Stimulated activated CD4-positive, alpha-beta T cell treated with anti-CD3 and anti-CD28 coated beads, Interleukin-1b, Interleukin-23, amount 100 ng/mL, for 48 hours (primary cell): ENCODE data around the gene FKBP4.
A peak's percentile ranks its signal among the peaks of the same experiment; 100 is the strongest.

ENCODE experiments used
- DNase-seq: peaks from one replicate; pipeline ENCODE4 v3.0.0-alpha.2; 2020

The FKBP4 gene

DNA sequence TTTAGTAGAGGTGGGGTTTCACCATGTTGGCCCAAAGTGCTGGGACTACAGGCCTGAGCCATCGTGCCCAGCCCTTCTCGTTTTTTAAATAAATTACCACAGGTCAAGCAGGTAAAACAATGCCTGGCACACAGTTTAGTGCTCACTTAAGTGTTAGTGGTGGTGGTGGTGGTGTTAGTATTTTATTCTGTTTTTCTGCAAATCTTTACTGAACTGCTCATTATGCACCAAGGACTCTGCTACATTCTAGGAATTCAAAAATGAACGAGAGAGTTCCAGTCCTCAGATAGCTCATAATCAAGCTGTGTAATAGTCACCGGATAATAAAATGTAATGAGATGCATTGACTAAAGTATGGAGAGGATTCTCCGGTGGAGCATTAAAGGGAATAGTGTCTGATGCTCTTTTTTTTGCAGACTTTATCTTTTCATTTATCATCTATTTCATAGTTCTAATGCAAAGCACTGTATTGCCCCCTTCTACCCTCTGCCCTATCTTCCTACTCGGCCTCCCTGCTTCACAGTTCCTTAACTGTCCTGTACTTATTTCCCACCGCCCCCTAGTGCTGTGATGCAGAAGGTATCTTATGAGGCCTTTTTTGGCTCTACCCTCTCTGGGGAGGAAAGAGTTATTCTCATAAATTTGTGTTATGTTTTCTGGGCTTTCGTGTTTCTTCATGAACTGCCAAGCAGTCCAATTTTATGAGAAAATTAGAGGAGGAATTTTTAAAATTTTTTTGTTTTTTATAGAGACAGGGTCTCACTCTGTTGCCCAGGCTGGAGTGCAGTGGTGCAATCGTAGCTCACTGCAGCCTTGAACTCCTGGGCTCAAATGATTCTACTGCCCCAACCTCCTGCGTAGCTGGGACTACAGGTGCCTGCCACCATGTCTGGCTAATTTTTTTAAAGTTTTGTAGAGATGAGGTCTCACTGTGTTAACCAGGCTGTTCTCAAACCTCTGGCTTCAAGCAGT lies 18.7 kb downstream of the FKBP4 start:
- peak; percentile 51 for DNase-seq

DNA sequence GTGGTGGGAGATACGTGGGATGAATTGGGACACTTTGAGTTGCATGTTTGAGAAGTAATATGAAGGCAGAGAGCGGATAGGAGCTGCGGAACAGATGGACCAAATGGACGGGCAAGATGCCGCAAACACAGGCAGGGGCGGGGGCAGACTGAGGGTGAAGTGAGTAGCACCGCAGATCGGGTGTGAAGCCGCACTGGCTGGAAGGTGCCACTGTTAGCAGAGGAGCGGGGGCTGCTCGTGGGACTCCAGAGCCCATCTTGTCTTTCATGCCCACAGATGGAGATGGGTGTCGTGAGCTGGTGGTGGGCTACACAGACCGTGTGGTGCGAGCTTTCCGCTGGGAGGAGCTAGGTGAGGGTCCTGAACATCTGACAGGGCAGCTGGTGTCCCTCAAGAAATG lies 25.0 kb downstream of the FKBP4 start:
- DNase-seq: no peak

DNA sequence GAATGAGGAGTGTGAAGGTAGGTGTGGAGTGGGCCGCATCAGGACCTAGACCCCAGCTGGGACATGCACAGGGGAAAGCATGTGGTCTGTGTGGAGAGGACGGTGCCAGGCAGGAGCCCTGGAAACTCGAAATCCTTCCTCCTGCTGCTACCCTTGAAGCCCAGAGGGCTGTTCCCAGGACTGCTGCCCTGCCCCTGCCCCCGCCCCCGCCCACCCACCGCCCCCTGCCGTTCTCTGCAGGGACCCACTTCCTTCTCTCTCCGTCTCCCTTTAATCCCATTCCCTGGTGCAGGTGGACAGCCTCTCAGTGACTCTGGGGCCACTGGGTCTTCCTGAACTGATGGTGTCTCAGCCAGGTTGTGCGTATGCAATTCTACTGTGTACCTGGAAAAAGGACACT lies 25.7 kb downstream of the FKBP4 start:
- DNase-seq: no peak

DNA sequence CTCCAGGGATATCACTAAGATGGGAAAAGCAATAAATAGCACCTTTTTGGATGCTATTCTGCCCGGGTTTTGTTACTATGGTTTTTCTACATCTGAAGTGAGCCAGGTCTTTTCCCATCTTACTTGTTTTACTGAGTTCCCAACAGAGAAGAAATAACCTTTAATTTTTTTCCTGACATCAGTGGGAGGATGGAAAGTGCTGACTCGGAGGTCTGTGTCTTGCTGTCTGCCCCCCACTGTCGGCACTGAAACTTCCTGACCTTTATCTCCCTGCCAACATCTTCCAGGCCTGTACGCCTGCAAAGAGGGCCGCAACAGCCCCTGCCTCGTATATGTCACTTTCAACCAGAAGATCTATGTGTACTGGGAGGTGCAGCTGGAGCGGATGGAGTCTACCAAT lies 28.7 kb downstream of the FKBP4 start:
- DNase-seq: no peak

DNA sequence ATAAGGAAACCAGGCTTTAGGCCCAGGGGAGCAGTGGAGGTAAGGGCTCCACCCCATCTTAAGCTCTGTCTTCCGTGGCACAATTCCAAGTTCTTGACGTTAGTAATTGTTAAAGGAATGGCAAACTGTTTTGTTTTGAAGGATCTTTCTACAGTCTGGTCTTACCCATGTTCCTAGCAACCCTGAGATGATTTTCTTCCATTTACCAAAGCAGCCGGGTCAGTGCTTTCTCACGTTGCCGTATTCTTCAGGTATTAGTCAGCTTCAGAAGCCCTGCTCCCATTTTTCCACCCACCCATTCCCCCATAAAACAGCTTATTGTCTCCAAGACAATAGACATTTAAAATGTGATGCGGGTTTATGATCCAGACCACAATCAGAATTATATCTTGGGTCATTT lies 29.8 kb downstream of the FKBP4 start:
- DNase-seq: no peak

DNA sequence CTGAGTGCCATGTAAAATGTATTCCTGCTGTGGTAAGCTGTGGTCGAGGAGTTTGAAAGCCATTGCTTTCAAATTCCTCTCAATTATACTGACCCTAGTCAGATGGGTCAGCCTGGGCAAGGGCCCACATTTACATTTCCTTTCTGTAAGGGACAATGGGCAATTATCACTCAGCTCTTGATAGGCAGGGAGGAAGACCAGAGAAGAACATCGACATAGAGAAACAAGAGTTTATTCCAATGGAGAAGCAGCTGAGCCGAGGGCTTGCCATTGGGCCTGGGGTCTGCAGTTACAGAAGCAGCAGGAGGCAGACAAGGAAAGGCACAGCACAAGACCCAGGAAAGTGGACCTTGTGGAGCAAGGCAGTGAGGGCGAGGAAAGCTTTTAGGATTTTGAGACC lies 30.4 kb downstream of the FKBP4 start:
- no peak for DNase-seq

DNA sequence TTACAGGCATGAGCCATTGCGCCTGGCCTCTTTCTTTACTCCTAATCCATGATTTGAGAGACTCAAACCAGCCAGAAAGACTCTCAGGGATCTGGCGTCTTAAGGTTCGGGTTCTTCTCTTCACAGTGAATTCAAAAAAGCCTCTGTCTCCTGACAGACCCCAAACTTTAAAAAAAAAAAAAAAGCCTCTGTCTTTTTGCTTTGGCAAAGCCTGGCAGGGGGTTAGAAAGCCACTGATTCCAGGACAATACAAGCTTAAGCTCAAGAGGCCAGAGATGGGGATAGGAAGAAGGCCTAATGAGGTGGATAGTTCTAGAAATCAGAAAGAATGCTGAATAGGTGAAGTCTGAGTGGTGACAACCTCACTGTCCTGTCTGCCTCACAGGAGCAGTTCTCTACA lies 31.3 kb downstream of the FKBP4 start:
- DNase-seq: no peak

DNA sequence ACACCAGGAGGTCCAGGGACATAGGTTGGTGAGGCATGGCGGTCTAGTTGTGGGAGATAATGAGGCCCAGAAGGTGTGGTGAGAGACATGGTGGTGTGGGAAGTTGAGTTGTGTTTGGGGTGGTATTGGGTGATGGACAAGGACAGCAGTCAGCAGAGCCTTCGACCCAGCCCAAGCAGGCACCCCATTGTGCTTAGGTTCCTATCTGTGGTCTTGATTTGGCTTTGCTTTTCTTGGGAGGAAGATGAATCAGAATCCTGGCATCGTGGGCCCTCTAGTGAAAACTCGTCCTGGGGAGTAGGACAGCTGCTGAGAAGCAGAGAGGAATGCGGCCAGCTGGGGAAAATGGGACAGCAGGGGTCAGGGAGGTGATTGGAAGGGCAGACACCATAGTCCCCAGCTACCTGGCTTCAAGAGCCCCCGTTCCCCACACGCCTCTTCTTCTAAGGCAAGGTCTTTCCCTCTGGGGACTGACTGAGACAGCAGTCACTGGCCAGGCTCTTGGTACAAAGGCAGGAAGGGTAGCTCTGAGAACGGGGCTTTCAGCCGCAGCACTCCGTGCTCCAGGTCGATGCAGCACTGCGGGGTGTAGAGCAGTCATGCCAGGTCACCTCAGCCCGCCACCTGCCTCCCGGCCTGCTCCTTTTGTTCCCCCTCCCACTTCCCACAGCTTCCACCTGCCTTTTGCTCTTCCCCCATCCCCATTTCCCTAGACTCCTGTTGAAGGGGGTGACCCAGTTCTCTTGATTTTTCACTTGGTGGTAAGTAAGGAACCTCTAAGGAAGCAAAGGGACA lies 32.1 kb downstream of the FKBP4 start:
- no peak for DNase-seq

DNA sequence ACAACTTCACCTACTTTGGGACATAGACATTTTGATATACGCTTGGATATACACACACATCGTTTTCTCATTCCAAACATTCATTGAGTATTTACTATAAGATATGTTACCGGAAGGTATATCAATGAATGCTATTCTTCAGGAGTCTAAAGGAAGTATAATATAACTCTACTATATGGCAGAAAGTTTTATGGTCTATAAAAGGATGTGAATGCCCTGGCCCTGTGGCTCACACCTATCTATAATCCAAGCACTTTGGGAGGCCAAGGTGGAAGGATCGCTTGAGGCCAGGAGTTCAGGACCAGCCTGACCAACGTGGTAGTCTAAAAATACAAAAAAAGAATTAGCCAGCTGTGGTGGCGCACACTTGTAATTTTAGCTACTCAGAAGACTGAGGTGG lies 34.5 kb downstream of the FKBP4 start:
- DNase-seq: no peak

DNA sequence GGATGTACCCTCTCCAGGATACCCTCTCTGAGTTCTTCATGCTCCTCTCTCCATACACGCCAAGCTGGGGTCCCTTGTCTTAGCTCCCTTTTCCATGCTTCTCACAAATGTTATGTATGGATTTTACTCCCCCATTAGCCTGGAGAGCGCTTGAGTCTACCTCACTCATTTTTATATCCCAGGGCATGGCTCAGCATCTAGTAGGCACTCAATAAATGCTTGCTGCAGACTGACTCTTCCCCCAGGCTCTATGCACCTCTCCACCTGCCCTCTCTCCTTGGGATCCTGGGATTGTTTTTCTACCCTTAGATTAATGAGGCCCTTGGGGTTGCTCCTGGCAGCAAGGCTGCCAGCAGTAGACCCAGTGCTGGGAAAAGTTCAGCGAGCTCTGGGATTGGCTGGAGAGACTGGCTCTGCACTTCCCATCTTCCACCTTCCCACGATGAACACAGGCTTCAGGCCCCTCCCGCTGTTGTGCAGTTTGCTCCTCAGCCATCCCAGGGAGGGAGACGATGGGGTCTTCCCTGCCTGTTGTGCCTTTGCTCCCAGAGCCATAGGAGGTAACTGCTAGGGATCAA lies 37.9 kb downstream of the FKBP4 start:
- no peak for DNase-seq

DNA sequence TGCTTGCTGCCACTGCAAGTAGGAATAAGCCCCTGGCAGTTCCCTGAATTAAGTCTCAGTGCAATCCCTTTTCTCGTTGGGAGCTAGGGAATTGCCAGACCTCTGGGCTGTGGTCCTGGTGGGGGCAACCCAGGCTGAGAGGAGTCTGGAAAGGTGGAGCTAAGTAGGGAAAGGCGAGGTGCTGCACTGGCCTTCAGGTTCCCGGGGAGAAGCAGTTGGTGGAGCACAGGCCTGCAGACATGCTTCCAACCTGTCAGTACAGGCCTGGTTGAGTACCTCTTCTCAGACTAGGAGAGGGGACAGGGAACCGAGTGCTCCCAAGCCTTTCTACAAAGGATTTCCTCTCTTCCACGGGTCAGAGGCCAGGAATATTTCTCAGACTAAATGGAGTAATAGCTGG lies 38.6 kb downstream of the FKBP4 start:
- DNase-seq: no peak

DNA sequence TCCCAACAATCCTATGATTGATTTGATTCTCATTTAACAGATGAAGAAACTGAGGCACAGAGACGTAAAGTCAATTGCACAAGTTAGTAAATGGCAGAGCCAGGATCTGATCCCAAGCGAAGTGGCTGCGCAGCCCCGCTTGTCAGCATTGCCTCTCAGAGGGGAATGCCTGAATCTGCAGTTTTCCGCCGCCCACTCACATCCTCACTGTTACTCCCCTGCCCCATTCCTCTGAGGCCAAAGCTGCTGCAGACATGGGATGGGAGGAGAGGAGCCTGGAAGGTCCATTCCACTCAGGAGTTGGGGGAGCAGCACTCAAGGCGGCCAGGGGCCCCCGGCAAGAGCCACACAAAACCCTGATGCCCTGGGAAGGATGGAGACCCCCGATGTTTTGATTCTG lies 39.0 kb downstream of the FKBP4 start:
- no peak for DNase-seq

DNA sequence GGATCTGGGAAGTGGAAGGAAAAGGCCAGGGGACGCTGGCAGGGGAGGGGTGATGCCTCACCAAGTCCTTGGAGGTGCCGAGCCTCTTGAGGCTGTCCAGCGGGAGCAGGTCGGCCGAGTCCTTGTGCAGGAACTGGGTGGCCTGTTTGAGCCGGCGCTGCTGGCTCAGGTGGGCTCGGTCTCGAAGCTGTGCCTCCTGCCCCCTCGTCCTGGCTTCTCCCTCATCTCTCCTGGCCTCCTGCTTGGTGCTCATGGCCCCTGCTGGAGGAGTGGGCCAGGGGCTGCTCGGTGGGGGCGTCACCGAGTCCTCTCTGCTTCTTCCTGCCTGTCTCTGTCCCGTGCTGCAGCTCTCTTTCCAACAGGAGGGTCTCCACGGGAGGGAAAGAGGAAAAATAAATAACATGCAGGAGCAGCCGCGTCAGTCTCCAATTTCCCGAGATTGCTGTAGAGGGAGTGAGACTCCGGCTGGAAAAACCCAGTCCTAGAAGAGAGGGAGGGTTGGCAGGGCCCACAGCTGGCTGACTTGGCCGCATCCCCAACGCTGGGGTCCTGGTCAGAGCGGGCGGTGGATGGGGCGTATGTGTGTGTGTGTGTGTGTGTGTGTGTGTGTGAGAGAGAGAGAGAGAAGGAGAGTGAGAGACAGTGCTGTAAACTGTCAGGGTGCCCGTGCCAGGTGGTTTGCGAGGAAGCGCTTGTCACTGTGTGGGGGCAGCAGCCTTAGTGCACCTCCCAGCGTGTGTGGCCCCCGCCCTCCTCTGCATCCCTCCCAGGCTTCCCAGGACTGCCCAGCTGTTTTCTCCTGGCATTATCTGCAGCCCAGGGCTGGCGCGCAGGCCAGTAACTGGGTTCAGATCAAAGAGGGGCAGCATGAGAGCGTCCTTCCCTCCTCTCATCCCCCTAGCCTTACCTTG lies 40.1 kb downstream of the FKBP4 start, which contains the start of gene NRIP2:
NRIP2 (minus strand) TSS at position 455 of the 911 bp plus-strand sequence; CDS start at position 403, 52 bp downstream.
- no peak for DNase-seq

DNA sequence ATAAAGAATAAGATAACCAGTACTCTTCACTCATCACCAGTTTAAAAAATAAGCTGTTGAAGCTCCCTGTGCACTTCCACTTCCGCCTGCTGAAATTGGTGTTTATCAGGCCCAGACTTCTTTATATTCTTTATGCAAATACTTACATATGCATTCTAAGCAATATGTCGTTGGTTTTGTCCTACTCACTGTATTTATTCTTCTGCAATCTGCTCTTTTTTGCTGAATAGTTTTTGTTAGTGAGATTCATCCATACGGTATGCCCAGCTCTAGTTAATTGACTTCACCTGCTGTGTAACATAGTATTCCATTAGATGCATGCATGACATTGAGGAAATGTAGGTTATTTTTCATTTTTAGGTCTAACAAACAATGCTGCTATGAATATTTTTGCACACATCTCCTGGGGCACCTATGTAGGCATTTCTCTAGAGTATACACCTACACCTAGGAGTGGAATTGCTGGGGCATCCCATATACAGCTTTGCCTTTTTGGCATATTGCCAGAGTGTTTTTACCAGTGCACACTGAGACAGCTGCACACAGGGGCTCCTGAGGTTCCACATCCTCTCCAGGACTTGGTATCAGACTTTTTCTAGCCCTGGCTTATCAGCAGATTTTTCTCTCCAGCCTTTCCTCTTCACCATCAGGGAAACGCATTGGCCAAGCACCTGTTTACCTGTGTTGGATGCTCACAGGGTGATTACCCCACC lies 41.1 kb downstream of the FKBP4 start:
- no peak for DNase-seq

DNA sequence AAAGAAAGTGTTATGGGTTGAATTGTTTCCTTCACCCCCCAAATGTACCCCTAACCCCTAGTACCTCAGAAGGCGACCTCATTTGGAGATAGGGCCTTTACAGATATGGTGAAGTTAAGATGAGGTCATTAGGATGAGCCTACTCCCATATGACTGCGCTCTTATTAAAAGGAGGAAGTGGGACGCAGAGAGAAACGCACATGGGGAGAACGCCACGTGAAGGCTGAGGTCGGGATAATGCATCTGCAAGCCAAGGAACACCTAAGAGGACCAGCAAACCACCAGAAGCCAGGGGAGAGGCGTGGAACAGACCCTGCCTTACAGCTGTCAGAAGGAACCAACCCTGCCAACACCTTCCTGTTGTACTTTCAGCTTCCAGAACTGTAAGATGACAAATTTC lies 41.8 kb downstream of the FKBP4 start:
- DNase-seq: no peak

DNA sequence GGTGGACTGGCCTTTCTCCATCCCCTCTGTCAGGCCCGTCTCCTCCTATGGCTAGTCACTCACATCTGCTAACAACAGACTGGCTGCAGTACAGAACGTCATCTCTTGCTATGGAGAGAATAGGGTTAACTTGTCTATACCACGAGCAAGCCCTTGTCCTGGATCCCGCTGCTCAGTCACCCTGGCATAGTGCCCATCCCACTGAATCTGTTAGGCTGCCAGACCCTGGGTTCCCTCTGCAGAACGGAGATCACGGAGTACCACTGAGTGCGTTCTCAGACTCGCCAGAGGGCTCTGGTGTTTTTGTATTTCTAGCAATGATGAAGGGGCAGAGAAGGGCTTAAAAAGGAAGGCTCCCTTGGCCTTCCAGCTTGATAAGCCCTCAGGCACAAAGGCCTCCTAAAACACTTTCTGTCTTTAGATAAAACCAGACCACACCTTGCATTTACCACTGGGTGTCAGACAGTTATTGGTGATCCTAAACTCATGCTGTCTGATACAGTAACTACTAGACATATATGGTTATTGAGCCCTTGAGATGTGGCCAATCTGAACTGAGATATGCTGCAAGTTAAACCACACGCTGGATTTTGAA lies 46.4 kb downstream of the FKBP4 start:
- DNase-seq: no peak

DNA sequence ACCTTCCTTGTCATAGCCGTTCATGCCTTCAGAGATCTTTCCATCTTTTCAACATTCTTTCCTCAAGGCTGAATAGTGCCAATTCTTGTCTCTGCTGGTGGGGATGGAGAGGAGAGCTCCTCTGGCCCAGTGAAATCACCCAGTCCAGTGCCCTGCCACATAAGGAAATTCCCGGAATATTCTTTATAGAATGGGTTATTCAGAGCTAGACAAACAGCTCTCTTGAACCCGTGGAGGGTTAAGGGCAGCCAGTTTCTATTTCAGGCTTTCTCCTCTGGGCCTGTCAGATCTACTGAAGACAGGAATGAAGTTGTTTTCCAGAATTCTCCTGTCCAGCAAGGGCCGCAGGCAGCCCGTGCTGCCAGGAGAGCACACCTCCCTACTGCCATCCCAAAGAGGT lies 48.2 kb downstream of the FKBP4 start:
- no peak for DNase-seq

DNA sequence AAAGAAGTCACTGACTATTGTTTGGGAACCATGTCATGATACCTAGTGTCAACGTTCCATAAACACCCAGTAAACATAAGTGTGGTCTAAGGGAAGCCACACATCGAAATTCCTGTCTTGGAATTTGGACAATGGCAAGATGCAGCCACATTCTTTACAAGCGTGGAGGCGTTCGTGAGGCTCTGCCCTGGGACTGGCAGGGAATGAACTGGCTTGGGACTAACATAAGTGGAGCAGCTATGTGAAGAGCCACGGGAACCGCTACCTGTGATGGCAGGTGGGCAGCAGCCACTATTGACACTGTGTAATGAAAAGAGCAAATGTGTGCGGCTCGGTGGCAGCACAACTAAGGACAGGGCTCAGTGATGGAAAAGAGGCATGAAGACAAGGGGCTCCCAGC lies 50.0 kb downstream of the FKBP4 start:
- DNase-seq: no peak

DNA sequence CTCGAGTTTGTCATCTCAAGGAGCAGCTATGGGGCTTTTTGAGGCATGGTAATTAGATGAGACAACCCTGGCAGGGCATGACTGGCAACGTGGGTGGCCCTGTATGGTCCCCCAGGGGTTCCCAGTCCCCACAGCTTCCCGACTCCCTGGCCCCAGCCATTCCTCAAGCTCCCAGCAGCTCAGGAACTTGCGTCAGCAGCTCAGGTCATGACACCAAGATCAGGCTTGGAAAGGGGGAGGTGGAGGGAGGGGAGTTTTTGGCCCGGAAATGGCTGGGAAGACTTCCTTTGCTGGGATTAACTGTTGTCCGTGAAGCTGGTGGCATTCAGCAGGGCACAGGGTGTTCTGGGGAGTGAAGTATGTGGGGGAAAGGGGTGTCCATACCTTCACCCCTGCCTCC lies 50.5 kb downstream of the FKBP4 start:
- DNase-seq: no peak

DNA sequence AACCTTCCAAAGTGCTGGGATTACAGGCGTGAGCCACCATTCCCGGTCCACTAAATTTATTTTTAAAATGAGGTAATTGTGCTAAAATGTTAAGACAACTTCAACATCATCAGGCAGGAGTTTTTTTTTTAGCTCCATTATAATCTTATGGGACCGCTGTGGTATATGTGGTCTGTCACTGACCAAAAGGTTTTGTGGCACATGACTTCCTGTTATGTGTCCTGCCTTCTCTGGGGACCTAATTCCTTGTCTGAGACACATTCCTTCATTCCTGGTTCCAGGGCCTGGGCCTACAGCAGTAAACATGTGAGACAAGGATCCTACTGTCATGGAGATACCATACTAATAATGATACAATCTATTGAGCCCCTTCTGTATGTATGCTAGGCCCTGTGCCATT lies 57.2 kb downstream of the FKBP4 start:
- no peak for DNase-seq

DNA sequence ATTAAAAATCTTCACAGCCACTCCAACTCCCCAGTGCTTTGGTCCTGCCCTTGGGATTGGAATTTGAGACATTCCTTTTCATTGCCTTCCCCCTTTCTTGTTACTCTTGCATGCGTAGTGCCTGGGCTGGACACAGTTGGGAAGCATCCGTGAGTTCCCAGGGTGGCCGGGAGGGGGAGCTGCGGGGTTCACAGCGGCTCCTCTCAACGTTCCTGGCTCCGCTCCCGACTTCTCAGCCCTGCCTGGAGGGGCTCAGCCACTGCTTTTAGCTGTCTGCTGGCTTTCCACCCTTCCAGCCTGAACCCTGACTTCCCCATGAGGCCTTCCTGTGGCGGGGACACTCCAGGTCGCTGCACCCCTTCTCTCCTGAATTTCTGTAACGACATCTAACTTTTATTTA lies 58.9 kb downstream of the FKBP4 start:
- peak; percentile 46 for DNase-seq
